Measurements from ENCODE around the gene UPK3BL1.
A peak's percentile ranks its signal among the peaks of the same experiment; 100 is the strongest.
"Not testable (repeated sequence)": the region's sequence is repeated elsewhere in the genome, so short reads cannot be mapped to it uniquely, and the experiment has no call there.

UPK3BL1 gene

DNA sequence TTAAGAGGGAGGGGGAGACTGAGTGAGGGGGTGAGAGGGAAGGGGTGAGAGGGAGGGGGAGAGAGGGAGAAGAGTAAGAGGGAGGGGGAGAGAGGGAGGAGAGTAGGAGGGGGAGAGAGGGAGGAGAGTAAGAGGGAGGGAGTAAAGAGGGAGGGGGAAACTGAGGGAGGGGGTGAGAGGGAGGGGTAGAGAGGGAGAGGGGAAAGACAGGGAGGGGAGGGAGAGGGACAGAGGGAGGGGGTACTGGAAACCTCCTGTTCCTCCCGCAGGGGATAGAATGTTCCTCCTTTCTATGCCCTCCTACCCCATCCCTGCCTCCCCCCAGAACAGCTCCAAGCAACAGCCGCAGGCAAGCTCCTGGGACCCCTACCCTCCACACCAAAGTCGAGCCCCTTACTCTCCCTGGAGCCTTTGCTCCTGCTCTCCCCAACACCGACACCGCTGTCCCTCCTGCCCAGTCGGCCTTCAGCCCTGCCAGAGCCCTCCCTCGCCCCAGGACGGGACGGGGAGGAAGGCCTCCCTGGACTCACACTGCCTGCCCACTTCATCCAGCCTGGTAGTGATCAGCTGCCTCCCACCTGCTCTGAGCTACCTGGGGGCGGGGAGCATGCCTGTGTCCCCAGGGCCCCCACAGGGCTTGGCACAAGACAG lies 30.8 kb downstream of the UPK3BL1 start:
- peak overlapping the region in 2 of 7 experiments; percentile 23 to 43 for H3K4me3 ChIP-seq (ENCODE audit: control insufficient read depth in 1 of 7, extremely low read depth in 1 of 7, insufficient read depth in 4 of 7, low read depth in 2 of 7, low read length in 6 of 7)
- H3K27me3 ChIP-seq (replicated peaks in 2 of 5; ENCODE audit: control insufficient read depth in 4 of 5, insufficient read depth in 5 of 5, low read length in 4 of 5); CTCF ChIA-PET; POLR2A ChIA-PET; H3K36me3 ChIP-seq (ENCODE audit: control insufficient read depth in 4 of 4, insufficient read depth in 4 of 4, low read length in 3 of 4); H3K4me1 ChIP-seq (ENCODE audit: control extremely low read depth in 1 of 4, control insufficient read depth in 4 of 4, insufficient read depth in 4 of 4, low read length in 3 of 4); H3K27ac ChIP-seq (ENCODE audit: insufficient read depth in 1 of 2, low read depth in 1 of 2, low read length in 2 of 2, poor library complexity in 1 of 2, severe bottlenecking in 2 of 2); H3K9me3 ChIP-seq (ENCODE audit: control extremely low read depth in 1 of 5, control insufficient read depth in 4 of 5, insufficient read depth in 2 of 5, low read depth in 1 of 5, low read length in 4 of 5): not testable (repeated sequence)
- DNase-seq, result peak; percentile 58 to 78 (median 74)
- WGBS (ENCODE audit: insufficient coverage), result 34% methylated on average over 4 of the region's 10 CpGs

DNA sequence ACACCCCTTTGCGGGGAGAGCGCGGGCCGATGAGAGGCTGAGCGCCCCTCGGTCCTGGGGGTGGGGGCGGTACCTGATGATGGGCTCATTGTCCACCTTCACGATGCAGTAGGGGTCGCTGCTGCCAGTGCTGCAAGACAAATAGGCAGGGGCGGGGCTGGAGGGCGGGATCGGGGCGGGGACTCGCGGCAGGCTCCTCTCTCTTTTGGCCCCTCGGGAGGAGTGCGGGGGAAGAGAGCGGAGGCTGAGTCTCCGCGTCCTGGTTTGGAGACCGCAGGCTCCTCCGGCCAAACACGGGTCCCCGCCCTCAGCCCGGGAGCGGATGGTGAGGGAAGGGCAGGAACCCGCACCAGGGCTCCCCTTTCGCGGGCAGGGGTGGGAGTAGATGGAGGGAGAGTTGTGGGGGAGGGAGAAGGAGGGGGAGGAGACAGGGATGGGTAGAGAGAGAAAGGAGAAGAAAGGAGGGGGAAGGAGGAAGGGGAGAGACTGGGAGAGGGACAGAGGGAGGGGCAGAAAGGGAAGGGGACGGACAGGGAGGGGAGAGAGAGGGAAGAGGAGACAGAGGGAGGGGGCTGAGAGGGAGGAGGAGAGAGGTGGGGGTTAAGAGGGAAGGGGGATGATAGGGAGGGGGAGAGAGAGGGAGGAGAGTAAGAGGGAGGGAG lies 31.4 kb downstream of the UPK3BL1 start:
- POLR2A ChIA-PET; H3K36me3 ChIP-seq (ENCODE audit: control insufficient read depth in 4 of 4, insufficient read depth in 4 of 4, low read length in 3 of 4); H3K4me1 ChIP-seq (ENCODE audit: control extremely low read depth in 1 of 4, control insufficient read depth in 4 of 4, insufficient read depth in 4 of 4, low read length in 3 of 4); CTCF ChIA-PET; H3K27ac ChIP-seq (ENCODE audit: insufficient read depth in 1 of 2, low read depth in 1 of 2, low read length in 2 of 2, poor library complexity in 1 of 2, severe bottlenecking in 2 of 2); DNase-seq; H3K4me3 ChIP-seq (ENCODE audit: control insufficient read depth in 1 of 7, extremely low read depth in 1 of 7, insufficient read depth in 4 of 7, low read depth in 2 of 7, low read length in 6 of 7); H3K27me3 ChIP-seq (replicated peaks in 2 of 5; ENCODE audit: control insufficient read depth in 4 of 5, insufficient read depth in 5 of 5, low read length in 4 of 5); H3K9me3 ChIP-seq (ENCODE audit: control extremely low read depth in 1 of 5, control insufficient read depth in 4 of 5, insufficient read depth in 2 of 5, low read depth in 1 of 5, low read length in 4 of 5): not testable (repeated sequence)
- no CpG with 5 or more reads among the region's 30 CpGs for WGBS (ENCODE audit: insufficient coverage)

DNA sequence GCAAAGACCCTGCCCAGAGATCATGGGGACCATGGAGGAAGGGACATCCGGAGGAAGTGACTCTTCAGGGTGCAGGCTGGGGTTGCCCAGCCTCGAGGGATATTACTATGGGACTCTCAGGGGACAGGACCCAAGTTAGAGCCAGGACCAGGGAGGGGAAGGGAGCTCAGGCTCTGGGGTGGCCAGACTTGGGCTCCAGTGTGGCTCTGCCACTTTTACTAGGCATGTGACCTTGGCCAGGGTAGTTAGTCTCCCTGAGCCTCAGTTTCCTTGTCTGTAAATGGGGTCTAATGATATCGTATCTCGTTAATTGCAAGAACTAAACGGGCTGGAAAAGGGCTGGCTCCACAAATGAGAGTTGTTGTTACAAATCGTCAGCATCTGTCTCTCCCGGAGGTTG lies 32.1 kb downstream of the UPK3BL1 start:
- H3K4me3 ChIP-seq (ENCODE audit: control insufficient read depth in 1 of 7, extremely low read depth in 1 of 7, insufficient read depth in 4 of 7, low read depth in 2 of 7, low read length in 6 of 7); H3K9me3 ChIP-seq (ENCODE audit: control extremely low read depth in 1 of 5, control insufficient read depth in 4 of 5, insufficient read depth in 2 of 5, low read depth in 1 of 5, low read length in 4 of 5); H3K4me1 ChIP-seq (ENCODE audit: control extremely low read depth in 1 of 4, control insufficient read depth in 4 of 4, insufficient read depth in 4 of 4, low read length in 3 of 4); DNase-seq; CTCF ChIA-PET; H3K27me3 ChIP-seq (replicated peaks in 2 of 5; ENCODE audit: control insufficient read depth in 4 of 5, insufficient read depth in 5 of 5, low read length in 4 of 5); H3K36me3 ChIP-seq (ENCODE audit: control insufficient read depth in 4 of 4, insufficient read depth in 4 of 4, low read length in 3 of 4); H3K27ac ChIP-seq (ENCODE audit: insufficient read depth in 1 of 2, low read depth in 1 of 2, low read length in 2 of 2, poor library complexity in 1 of 2, severe bottlenecking in 2 of 2); POLR2A ChIA-PET: not testable (repeated sequence)
- WGBS (ENCODE audit: insufficient coverage), result no CpG with 5 or more reads among the region's 7 CpGs

DNA sequence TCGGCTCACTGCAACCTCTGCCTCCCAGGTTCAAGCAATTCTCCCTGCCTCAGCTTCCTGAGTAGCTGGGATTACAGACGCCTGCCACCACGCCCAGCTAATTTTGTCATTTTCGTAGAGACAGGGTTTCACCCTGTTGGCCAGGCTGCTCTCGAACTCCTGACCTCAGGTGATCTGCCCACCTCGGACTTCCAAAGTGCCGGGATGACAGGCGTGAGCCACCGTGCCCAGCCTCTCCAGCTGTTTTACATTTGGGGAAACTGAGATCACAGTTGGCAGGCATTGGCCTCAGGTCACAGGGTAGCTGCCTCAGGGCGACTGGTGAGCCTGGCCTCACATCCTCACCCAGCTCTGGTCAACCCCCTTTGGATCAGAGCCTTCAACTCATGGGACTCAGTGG lies 32.9 kb downstream of the UPK3BL1 start:
- H3K4me1 ChIP-seq (ENCODE audit: control extremely low read depth in 1 of 4, control insufficient read depth in 4 of 4, insufficient read depth in 4 of 4, low read length in 3 of 4); H3K4me3 ChIP-seq (ENCODE audit: control insufficient read depth in 1 of 7, extremely low read depth in 1 of 7, insufficient read depth in 4 of 7, low read depth in 2 of 7, low read length in 6 of 7); H3K27me3 ChIP-seq (replicated peaks in 2 of 5; ENCODE audit: control insufficient read depth in 4 of 5, insufficient read depth in 5 of 5, low read length in 4 of 5); H3K9me3 ChIP-seq (ENCODE audit: control extremely low read depth in 1 of 5, control insufficient read depth in 4 of 5, insufficient read depth in 2 of 5, low read depth in 1 of 5, low read length in 4 of 5); H3K36me3 ChIP-seq (ENCODE audit: control insufficient read depth in 4 of 4, insufficient read depth in 4 of 4, low read length in 3 of 4); POLR2A ChIA-PET; DNase-seq; CTCF ChIA-PET; H3K27ac ChIP-seq (ENCODE audit: insufficient read depth in 1 of 2, low read depth in 1 of 2, low read length in 2 of 2, poor library complexity in 1 of 2, severe bottlenecking in 2 of 2): not testable (repeated sequence)
- 100% methylated on average over 3 of the region's 10 CpGs for WGBS (ENCODE audit: insufficient coverage)

DNA sequence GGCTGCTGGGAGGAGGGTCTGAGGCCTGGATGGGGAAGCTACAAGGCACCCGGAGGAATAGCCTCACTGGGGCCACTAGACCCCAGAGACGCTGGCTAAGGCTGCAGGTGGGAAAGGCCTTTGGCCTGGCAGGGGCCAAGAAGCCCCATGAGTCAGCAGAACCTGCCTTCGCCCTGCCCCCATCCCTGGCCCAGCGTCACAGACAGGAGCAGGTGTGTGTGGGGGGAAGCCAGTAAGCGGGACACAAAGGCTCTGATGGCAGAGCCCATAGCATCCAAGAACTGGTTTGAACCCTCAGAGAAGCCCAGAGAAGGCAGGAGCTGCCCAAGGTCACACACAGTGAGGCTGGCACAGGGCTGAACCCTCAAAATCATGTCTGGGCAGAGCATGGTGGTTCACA lies 35.7 kb downstream of the UPK3BL1 start:
- POLR2A ChIA-PET; H3K4me1 ChIP-seq (ENCODE audit: control extremely low read depth in 1 of 4, control insufficient read depth in 4 of 4, insufficient read depth in 4 of 4, low read length in 3 of 4); DNase-seq; H3K9me3 ChIP-seq (ENCODE audit: control extremely low read depth in 1 of 5, control insufficient read depth in 4 of 5, insufficient read depth in 2 of 5, low read depth in 1 of 5, low read length in 4 of 5); H3K4me3 ChIP-seq (ENCODE audit: control insufficient read depth in 1 of 7, extremely low read depth in 1 of 7, insufficient read depth in 4 of 7, low read depth in 2 of 7, low read length in 6 of 7); CTCF ChIA-PET; H3K27me3 ChIP-seq (replicated peaks in 2 of 5; ENCODE audit: control insufficient read depth in 4 of 5, insufficient read depth in 5 of 5, low read length in 4 of 5); H3K36me3 ChIP-seq (ENCODE audit: control insufficient read depth in 4 of 4, insufficient read depth in 4 of 4, low read length in 3 of 4); H3K27ac ChIP-seq (ENCODE audit: insufficient read depth in 1 of 2, low read depth in 1 of 2, low read length in 2 of 2, poor library complexity in 1 of 2, severe bottlenecking in 2 of 2): not testable (repeated sequence)
- no CpG with 5 or more reads among the region's 5 CpGs for WGBS (ENCODE audit: insufficient coverage)

DNA sequence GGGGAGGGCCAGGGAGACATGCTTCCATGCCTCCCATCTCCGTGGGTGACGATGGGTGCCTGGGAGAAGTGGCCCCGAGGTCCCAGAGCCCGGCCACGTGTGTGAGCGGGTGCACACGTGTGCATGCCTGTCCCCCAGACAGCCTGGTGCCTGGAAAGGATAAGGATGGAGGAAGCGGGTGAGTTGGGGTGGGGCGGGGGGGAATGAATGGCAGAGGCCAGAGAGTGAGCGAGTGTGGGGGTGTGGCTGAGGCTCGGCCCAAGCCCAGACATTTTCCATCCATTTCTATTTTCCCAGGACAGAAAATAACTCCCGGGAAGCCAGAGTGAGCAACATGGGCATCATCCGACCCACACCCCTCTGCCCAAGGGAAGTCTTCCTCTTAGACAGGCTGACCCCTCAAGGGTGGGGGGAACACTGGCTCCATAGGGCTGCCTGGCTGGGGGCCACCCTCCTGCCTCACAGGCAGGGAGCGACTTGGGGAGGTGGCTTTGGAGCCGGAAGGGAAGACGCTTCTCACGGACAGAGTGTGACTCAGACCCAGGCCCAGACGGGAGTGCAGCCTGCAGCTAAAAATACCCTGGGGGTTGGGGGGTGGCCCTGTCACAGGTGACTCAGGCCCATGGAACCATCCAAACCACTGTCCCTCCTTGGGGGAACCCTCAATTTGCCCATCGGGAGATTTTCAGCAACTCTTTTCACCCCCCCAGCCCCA lies 38.0 kb downstream of the UPK3BL1 start:
- H3K27me3 ChIP-seq (replicated peaks in 2 of 5; ENCODE audit: control insufficient read depth in 4 of 5, insufficient read depth in 5 of 5, low read length in 4 of 5); H3K9me3 ChIP-seq (ENCODE audit: control extremely low read depth in 1 of 5, control insufficient read depth in 4 of 5, insufficient read depth in 2 of 5, low read depth in 1 of 5, low read length in 4 of 5); DNase-seq; CTCF ChIA-PET; POLR2A ChIA-PET; H3K4me1 ChIP-seq (ENCODE audit: control extremely low read depth in 1 of 4, control insufficient read depth in 4 of 4, insufficient read depth in 4 of 4, low read length in 3 of 4); H3K27ac ChIP-seq (ENCODE audit: insufficient read depth in 1 of 2, low read depth in 1 of 2, low read length in 2 of 2, poor library complexity in 1 of 2, severe bottlenecking in 2 of 2); H3K36me3 ChIP-seq (ENCODE audit: control insufficient read depth in 4 of 4, insufficient read depth in 4 of 4, low read length in 3 of 4); H3K4me3 ChIP-seq (ENCODE audit: control insufficient read depth in 1 of 7, extremely low read depth in 1 of 7, insufficient read depth in 4 of 7, low read depth in 2 of 7, low read length in 6 of 7): not testable (repeated sequence)
- WGBS (ENCODE audit: insufficient coverage), result no CpG with 5 or more reads among the region's 19 CpGs

DNA sequence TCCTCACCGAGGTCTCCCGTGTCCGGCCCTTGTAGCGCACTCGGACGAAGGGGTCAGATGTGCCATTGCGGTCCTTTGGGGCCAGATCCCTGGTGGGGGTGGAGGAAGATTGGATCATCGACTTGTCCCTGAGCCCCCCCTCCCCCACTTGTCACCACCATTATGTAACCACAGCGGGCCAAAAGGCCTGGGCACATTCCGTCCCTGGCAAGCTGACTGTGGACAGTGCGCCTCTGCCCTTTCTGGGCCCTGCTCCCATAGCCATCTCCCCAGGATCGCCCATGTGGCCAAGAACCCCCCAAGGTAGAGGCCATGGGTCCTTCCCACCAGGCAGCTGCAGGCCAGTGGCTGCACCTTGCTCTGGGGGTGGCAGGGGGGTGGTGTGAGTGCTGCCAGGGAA lies 40.3 kb downstream of the UPK3BL1 start:
- H3K27me3 ChIP-seq (replicated peaks in 2 of 5; ENCODE audit: control insufficient read depth in 4 of 5, insufficient read depth in 5 of 5, low read length in 4 of 5); H3K4me1 ChIP-seq (ENCODE audit: control extremely low read depth in 1 of 4, control insufficient read depth in 4 of 4, insufficient read depth in 4 of 4, low read length in 3 of 4); H3K4me3 ChIP-seq (ENCODE audit: control insufficient read depth in 1 of 7, extremely low read depth in 1 of 7, insufficient read depth in 4 of 7, low read depth in 2 of 7, low read length in 6 of 7); H3K36me3 ChIP-seq (ENCODE audit: control insufficient read depth in 4 of 4, insufficient read depth in 4 of 4, low read length in 3 of 4); H3K27ac ChIP-seq (ENCODE audit: insufficient read depth in 1 of 2, low read depth in 1 of 2, low read length in 2 of 2, poor library complexity in 1 of 2, severe bottlenecking in 2 of 2); DNase-seq; POLR2A ChIA-PET; H3K9me3 ChIP-seq (ENCODE audit: control extremely low read depth in 1 of 5, control insufficient read depth in 4 of 5, insufficient read depth in 2 of 5, low read depth in 1 of 5, low read length in 4 of 5); CTCF ChIA-PET: not testable (repeated sequence)
- no CpG with 5 or more reads among the region's 12 CpGs for WGBS (ENCODE audit: insufficient coverage)
